Stimulated activated CD8-positive, alpha-beta memory T cell treated with anti-CD3 and anti-CD28 coated beads, Interleukin-12 subunit alpha, Interleukin-12 subunit beta, amount 100 ng/mL, for 24 hours (primary cell): ENCODE data around the gene ITGB1BP2.
"Not testable (repeated sequence)": the region's sequence is repeated elsewhere in the genome, so short reads cannot be mapped to it uniquely, and the experiment has no call there.

Experiments
- DNase-seq: peaks from one replicate; pipeline ENCODE4 v3.0.0-alpha.2; 2020; ENCODE audit errors: extremely low read depth

ITGB1BP2 gene

DNA sequence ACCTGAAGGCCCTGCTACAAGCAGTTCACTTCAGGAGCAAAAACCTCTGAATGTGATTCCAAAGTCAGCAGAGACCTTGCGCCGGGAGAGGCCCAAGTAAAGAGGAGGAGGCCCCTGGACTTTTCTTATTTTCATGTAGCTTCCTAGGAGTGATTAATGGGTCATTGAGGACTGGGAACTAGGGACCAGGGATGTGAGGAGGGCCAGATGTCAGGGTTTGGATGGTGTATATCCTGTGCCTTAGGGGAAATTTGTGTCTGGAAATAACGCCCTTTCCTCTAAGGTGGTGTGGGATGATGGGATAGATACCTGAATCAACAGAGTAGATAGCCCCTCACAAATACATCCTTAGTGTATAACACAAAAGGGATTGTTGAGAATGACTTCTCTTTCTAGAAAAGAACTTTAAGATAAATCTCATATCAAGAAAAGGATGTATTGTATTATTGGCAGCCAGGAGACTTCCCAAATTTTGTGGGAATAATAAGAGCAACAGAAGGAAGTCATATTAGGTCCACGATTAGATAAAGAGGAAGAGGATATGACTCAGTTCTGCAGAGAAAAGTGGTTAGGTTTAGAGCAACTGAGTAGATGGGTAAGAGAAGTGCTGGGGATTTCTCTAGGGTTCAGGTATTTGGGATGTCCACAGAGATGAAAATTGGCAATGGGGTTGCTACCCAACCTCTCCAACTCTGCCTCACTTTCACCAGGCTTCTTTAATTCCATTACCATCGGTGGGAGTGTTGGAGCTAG lies 1.1 kb downstream of the ITGB1BP2 start:
- DNase-seq = no peak

DNA sequence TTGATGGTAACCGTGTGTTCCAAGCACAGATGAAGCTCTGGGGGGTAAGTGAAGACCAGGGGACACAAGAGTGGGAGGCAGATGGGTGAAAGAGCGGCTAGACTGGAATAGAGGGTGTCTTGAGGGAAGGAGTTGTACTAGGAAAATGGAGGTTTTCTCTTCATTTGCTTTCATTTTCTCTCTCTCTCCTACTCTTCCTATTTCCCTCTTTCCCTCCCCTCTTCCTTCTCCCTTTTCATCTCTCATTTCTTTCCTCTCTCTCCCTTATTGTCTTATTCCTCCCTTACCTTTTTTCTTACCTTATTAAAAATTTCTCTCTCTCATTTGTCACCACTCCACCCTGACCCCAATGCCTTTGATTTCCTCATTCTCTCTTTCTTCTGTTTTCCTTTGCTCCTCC lies 3.0 kb downstream of the ITGB1BP2 start:
- no peak for DNase-seq

DNA sequence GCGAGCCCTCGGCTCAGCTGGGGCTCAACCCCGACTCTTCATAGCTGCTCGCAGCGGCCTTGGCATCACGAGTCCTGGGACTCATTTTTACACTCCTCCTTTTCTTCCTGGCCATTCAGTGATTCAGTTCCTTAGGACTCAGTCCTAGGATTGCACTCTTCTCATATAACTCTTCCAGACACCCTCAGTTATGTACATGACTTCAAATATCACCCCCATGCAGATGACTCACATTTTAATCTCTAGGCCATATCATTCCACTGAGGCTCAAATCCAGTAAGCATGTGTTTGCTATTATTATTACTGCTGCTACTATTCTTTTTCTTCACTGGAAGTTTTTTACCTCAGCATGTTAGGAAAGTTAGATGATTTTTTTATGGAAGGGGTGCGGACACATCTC lies 14.4 kb downstream of the ITGB1BP2 start:
- no peak for DNase-seq

DNA sequence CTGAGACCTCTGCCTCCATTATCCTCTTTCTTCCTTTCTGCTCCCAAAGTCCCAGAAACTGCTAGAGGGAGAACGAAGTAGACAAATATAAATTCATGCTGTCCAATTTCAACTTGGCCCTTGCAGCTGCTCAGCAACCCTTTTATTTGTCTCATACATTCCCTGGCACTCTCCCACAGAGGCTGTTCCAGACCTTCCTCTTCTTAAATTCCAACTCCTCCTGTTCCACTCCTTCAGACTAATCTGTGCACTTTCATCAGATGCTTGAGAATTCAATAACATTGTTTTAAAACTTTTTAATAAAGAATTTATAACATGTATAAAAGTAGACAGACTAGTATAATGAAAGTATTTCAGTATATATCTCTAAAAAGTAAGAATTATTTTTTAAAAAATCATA lies 15.4 kb downstream of the ITGB1BP2 start:
- not testable (repeated sequence) for DNase-seq

DNA sequence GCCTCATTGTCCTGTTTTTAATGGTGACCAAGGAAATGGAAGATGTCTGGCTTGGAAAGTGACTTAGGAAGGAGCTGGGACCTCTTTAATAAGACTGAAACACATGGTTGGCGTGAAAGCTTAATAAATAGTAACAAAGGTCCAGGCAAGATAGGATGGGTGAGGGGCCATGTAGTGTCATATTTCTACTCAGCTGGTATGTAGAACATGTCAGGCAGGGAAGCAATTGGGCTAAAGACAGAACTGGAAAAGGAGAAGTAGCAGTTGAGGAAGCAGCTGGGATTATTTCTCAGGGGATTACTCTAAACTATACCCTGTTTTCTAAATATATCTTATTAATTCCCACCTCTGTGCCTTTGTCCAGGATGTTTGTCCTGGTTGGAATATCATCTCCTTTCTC lies 18.6 kb downstream of the ITGB1BP2 start:
- DNase-seq = no peak

DNA sequence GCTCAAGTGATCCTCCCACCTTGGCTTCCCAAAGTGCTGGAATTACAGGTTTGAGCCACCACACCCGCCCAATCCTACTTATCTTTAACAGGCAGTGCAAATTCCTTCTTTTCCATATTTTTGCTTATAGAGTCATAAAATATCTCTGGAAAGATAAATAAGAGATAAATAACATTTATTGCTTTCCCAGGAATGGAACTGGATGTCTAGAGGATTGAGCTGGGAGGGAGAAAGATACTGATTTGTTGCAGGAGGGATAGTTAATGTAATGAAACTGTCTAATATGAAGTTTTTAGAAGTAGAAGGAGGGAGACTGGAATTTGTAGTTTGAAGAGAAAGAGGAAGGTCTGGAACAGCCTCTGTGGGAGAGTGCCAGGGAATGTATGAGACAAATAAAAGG lies 20.2 kb downstream of the ITGB1BP2 start:
- no peak for DNase-seq

DNA sequence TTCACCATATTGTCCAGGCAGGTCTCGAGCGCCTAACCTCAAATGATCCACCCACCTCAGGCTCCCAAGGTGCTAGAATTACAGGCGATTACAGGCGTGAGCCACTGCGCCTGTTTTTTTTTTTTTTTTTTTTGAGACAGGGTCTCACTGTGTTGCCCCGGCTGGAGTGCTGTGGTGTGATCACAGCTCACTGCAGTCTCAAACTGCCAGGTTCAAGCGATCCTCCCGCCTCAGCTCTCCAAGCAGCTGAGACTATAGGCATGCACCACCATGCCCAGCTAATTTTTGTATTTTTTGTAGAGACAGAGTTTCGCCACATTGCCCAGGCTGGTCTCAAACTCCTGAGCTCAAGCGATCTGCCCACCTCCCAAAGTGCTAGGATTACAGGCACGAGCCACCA lies 22.9 kb downstream of the ITGB1BP2 start:
- DNase-seq = not testable (repeated sequence)

DNA sequence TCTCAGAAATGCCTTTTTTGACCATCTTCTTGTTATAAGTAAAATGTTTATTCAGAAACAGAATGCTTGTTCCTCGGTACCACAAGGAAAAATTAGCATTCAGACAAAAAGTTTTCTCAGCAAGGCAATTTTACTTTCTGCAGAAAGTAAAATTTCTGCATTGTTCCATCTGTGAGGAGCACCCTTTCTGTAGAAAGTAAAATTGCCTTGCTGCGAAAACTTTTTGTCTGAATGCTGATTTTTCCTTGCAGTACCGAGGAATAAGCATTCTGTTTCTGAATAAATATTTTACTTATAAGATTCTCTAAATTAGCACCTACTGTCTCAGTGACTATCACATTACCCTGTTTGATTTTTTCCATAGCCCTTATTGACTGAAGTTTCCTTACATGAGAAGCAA lies 24.8 kb downstream of the ITGB1BP2 start:
- DNase-seq = no peak

DNA sequence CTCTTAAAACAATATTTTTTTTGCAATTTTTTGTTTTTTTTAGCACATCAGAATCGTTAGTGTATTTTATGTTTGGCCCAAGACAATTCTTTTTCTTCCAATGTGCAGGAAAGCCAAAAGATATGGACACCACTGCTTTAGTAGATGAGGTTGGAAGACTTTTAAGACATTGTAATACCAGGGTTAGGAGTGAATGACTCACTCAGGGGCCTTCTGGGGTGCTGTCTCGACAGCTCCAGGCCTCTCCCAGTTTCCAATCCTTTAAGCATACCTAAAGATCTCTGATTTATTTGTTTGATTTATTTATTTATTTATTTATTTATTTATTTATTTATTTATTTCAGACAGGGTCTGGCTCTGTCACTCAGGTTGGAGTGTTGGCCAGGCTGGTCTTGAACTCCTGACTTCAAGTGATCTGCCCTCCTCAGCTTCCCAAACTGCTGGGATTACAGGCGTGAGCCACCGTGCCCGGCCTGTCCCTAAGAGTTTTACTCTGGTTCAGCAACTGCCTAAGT lies 47.7 kb downstream of the ITGB1BP2 start:
- DNase-seq = not testable (repeated sequence)

DNA sequence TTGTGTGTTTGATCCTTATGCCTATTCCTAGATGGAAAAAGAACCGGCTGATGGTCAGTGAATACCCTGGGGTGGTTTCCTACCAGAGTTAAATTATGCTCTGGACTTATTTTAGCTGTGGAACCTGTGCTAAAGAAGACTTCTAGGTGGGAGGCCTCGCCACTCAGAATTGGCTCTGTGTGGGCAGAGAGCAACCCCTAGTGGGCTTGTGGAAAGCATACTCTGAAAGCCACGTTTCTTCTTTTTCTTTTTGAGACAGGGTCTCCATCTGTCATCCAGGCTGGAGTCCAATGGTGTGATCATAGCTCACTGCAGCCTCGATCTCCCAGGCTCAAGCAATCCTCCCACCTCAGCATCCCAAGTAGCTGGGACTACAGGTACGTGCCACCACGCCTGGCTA lies 48.3 kb downstream of the ITGB1BP2 start:
- not testable (repeated sequence) for DNase-seq

DNA sequence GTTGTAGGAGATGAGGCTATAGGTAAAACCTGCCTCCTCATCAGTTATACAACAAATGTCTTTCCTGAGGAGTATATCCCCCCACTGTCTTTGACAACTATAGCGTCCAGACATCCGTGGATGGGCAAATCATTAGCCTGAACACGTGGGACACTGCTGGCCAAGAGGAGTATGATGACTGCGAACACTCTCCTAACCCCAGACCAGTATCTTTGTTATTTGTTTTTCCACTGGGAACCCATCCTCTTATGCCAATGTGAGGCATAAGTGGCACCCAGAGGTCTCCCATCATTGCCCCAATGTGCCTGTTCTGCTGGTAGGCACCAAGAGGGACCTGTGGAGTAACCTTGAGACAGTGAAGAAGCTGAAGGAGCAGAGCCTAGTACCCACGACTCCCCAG lies 50.9 kb downstream of the ITGB1BP2 start:
- DNase-seq = not testable (repeated sequence)
